ENCODE results near the gene B3GALT5.

DNA sequence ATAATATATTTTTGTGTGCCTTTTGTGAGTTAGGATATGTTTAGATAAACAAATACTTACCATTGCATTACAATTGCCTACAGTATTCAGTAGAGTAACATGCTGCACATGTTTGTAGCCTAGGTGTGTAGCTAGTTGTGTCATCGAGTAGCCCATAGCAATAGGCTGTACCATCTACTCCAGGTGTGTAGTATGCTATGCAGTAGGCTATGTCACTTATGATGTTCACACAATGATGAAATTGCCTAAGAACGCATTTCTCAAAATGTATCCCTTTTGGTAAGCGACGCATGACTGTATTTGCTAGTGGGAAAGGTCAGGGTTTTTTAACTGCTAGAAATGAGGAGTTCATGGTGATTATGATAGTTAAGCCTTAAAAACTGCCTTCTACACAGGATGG, 30.0 kb upstream of the B3GALT5 start:
- TF ChIP-seq CTCF (IDR thresholded peaks at IDR 0.05) (no peak), EP300 (IDR thresholded peaks at IDR 0.05) (no peak), POLR2A (IDR thresholded peaks at IDR 0.05; ENCODE audit: low read depth) (no peak)

Measured in esophagus muscularis mucosa (tissue), 4 donors.